ENCODE measurements around the gene TIMM44. TPM values are rescaled to one million over a fixed set of nuclear protein-coding genes. Genes with fewer than 3 reads are reported as not detected.

Gene TIMM44
- total and polyA plus RNA-seq, 2 donors from 2014 or later = 46.7 to 57.8 TPM

DNA sequence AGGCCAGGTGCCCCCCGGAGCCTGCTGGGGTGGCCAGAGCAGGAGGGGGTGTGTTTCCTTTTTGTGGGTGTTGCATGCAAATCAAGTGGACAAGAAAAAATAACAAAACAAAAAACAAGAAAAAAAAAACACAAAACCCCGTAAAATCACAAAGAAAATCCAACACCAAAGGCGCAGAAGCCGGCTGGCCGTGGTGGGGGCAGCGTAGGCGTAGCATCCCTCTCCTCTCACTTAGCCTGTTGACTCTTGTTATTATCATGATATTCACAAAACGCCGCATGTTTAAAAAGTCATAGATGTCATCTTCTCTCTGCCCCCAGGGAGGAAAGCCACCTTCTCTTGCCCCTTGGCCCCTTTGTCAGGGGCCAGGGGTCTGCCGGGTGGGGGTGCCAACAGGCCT lies 29.8 kb downstream of the TIMM44 start:
- no peak overlapping the region for H3K27ac ChIP-seq (ENCODE audit: low read depth in 2 of 2, low read length in 2 of 2)
- H3K4me1 ChIP-seq (ENCODE audit: control insufficient read depth in 2 of 3, insufficient read depth in 2 of 3, low read depth in 1 of 3, low read length in 3 of 3) = peaks cover 0 to 13% (median 0%) of the 10 kb centered on the region in 3 donors
- intact Hi-C loops (cut with DNase I) = no loop called here
- no peaks in the 10 kb centered on the region for H3K9me3 ChIP-seq (ENCODE audit: control insufficient read depth in 2 of 3, insufficient read depth in 1 of 3, low read length in 3 of 3)
- peaks cover 13% of the 10 kb centered on the region for H3K27me3 ChIP-seq (ENCODE audit: control insufficient read depth, insufficient read depth, low read length)
- DNase-seq (no peak), FAIRE-seq (no peak)
- H3K9ac ChIP-seq (ENCODE audit: low read length in 3 of 3) = no peak overlapping the region
- TF ChIP-seq, protein P1, sequence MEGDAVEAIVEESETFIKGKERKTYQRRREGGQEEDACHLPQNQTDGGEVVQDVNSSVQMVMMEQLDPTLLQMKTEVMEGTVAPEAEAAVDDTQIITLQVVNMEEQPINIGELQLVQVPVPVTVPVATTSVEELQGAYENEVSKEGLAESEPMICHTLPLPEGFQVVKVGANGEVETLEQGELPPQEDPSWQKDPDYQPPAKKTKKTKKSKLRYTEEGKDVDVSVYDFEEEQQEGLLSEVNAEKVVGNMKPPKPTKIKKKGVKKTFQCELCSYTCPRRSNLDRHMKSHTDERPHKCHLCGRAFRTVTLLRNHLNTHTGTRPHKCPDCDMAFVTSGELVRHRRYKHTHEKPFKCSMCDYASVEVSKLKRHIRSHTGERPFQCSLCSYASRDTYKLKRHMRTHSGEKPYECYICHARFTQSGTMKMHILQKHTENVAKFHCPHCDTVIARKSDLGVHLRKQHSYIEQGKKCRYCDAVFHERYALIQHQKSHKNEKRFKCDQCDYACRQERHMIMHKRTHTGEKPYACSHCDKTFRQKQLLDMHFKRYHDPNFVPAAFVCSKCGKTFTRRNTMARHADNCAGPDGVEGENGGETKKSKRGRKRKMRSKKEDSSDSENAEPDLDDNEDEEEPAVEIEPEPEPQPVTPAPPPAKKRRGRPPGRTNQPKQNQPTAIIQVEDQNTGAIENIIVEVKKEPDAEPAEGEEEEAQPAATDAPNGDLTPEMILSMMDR (IDR thresholded peaks at IDR 0.05; ENCODE audit: borderline replicate concordance, extremely low read depth, insufficient read depth) = no peak
- peaks cover 0 to 10% (median 2%) of the 10 kb centered on the region in 3 donors for H3K36me3 ChIP-seq (ENCODE audit: control insufficient read depth in 2 of 3, insufficient read depth in 3 of 3, low read length in 3 of 3)
- H3K4me3 ChIP-seq (ENCODE audit: low read length in 3 of 3) = no peak overlapping the region

DNA sequence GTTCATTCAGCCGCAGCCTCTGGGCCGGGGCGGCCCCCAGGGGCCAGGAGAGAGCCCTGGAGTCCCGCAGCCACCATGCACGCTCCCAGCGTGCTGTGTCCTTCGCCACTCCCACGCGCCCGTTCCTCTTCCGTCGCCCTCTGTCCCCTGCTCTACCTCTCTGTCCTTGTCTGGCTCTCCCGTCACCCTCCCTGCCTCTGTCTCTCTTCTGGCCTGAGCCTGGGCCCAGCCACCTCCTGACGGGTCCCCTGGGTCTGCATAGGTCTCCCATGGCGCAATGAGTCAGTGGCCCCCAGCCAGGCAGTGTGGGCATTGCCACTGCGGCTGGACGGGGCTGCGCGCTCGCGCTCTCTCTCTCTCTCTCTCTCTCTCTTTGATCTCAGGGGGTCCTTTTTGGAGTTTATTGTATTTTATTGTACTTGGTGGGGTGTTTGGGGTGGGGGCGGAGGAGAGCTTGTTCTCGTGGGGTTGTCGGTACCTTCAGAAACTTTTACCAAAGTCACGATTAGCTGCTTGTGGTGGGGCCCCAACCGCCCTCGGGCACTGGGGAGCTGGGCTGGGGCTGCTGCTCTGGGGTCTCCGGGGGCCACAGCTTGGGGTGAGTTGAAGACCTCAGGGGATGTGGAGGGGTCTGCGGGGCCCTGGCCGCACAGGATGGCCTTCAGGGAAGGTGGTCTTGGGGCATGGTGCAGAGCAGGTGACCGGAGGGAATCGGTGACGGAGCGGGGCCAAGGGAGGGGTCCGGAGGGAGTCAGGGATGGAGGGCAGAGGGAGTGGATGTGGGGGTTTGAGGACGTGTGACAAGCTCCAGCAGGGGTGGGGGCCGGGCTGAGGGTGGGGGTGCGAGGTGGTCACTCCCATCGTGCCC lies 30.5 kb downstream of the TIMM44 start:
- Histone ChIP-seq H3K9me3 (ENCODE audit: control insufficient read depth in 2 of 3, insufficient read depth in 1 of 3, low read length in 3 of 3) (no peaks in the 10 kb centered on the region), H3K27me3 (ENCODE audit: control insufficient read depth, insufficient read depth, low read length) (peaks cover 7% of the 10 kb centered on the region), H3K36me3 (ENCODE audit: control insufficient read depth in 2 of 3, insufficient read depth in 3 of 3, low read length in 3 of 3) (peaks cover 0 to 10% (median 2%) of the 10 kb centered on the region in 3 donors), H3K9ac (ENCODE audit: low read length in 3 of 3) (no peak overlapping the region), H3K4me3 (ENCODE audit: low read length in 3 of 3) (no peak overlapping the region), H3K27ac (ENCODE audit: low read depth in 2 of 2, low read length in 2 of 2) (no peak overlapping the region), H3K4me1 (ENCODE audit: control insufficient read depth in 2 of 3, insufficient read depth in 2 of 3, low read depth in 1 of 3, low read length in 3 of 3) (peaks cover 0 to 13% (median 0%) of the 10 kb centered on the region in 3 donors)
- TF ChIP-seq, protein P1 (IDR thresholded peaks at IDR 0.05; ENCODE audit: borderline replicate concordance, extremely low read depth, insufficient read depth) = no peak
- DNase-seq = no peak
- intact Hi-C loops (cut with DNase I) = no loop called here
- no peak for FAIRE-seq

DNA sequence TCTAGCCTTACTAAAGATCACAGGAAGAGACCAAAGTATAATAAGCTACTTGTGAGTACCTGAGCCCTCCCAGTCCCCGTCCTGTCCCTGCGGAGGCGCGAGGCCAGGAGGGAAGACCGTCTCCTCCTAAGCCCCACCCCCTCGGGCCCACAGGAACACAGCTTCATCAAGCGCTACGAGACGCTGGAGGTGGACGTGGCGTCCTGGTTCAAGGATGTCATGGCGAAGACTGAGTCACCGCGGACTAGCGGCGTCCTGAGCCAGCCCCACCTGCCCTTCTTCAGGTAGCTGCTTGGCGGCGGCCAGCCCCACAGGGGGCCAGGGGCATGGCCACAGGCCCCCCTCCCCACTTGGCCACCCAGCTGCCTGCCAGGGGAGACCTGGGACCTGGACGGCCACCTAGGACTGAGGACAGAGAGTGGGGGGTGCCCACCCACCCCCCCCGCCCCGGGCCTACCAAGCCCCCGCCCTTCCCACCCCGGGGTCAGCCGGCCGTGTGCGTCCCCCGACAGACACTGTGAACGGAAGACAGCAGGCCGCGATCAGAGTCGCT lies 31.2 kb downstream of the TIMM44 start:
- TF ChIP-seq, protein P1 (IDR thresholded peaks at IDR 0.05; ENCODE audit: borderline replicate concordance, extremely low read depth, insufficient read depth) = no peak
- Histone ChIP-seq H3K27me3 (ENCODE audit: control insufficient read depth, insufficient read depth, low read length) (peaks cover 7% of the 10 kb centered on the region), H3K36me3 (ENCODE audit: control insufficient read depth in 2 of 3, insufficient read depth in 3 of 3, low read length in 3 of 3) (peaks cover 0 to 10% (median 2%) of the 10 kb centered on the region in 3 donors), H3K4me3 (ENCODE audit: low read length in 3 of 3) (no peak overlapping the region), H3K27ac (ENCODE audit: low read depth in 2 of 2, low read length in 2 of 2) (no peak overlapping the region), H3K9ac (ENCODE audit: low read length in 3 of 3) (no peak overlapping the region), H3K9me3 (ENCODE audit: control insufficient read depth in 2 of 3, insufficient read depth in 1 of 3, low read length in 3 of 3) (no peaks in the 10 kb centered on the region), H3K4me1 (ENCODE audit: control insufficient read depth in 2 of 3, insufficient read depth in 2 of 3, low read depth in 1 of 3, low read length in 3 of 3) (peaks cover 0 to 8% (median 0%) of the 10 kb centered on the region in 3 donors)
- FAIRE-seq (no peak), DNase-seq (no peak)
- intact Hi-C loops (cut with DNase I) = no loop called here

Measured in kidney (tissue), 14 donors.